Measurements from ENCODE around the gene STK39.

DNA sequence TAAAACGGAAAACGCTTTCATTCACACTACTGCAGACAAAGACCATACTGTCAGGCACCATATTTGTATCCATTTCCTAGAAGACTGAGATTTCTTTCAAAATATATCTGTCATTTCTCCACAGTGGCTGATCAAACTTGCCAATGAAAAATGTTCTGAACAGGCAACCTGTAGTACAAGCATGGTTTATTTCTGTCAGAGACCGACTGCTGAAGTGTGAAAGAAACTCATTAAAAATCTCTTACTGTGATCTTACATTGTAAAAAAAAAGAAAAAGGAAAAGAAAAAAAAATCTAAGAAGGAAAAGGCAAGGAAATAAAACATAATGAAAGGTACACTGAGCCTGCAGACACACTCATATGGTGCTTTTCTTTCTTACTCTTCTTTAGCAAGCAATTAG is 184.5 kb downstream of the STK39 start:
- TF ChIP-seq, protein P1, sequence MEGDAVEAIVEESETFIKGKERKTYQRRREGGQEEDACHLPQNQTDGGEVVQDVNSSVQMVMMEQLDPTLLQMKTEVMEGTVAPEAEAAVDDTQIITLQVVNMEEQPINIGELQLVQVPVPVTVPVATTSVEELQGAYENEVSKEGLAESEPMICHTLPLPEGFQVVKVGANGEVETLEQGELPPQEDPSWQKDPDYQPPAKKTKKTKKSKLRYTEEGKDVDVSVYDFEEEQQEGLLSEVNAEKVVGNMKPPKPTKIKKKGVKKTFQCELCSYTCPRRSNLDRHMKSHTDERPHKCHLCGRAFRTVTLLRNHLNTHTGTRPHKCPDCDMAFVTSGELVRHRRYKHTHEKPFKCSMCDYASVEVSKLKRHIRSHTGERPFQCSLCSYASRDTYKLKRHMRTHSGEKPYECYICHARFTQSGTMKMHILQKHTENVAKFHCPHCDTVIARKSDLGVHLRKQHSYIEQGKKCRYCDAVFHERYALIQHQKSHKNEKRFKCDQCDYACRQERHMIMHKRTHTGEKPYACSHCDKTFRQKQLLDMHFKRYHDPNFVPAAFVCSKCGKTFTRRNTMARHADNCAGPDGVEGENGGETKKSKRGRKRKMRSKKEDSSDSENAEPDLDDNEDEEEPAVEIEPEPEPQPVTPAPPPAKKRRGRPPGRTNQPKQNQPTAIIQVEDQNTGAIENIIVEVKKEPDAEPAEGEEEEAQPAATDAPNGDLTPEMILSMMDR (IDR thresholded peaks at IDR 0.05), result no peak
- no peak for TF ChIP-seq EZH2 (IDR thresholded peaks at IDR 0.05; ENCODE audit: borderline replicate concordance, insufficient read depth, low read depth, low read length, poor library complexity, severe bottlenecking)

All from B cell (primary cell).